ENCODE data around the gene PRR14. TPM values are rescaled to one million over a fixed set of nuclear protein-coding genes. Genes with fewer than 3 reads are reported as not detected.
"Not testable (repeated sequence)": the region's sequence is repeated elsewhere in the genome, so short reads cannot be mapped to it uniquely, and the experiment has no call there.

PRR14 gene
- total RNA-seq, 1 experiment from 2014 or later: 28.2 TPM

DNA sequence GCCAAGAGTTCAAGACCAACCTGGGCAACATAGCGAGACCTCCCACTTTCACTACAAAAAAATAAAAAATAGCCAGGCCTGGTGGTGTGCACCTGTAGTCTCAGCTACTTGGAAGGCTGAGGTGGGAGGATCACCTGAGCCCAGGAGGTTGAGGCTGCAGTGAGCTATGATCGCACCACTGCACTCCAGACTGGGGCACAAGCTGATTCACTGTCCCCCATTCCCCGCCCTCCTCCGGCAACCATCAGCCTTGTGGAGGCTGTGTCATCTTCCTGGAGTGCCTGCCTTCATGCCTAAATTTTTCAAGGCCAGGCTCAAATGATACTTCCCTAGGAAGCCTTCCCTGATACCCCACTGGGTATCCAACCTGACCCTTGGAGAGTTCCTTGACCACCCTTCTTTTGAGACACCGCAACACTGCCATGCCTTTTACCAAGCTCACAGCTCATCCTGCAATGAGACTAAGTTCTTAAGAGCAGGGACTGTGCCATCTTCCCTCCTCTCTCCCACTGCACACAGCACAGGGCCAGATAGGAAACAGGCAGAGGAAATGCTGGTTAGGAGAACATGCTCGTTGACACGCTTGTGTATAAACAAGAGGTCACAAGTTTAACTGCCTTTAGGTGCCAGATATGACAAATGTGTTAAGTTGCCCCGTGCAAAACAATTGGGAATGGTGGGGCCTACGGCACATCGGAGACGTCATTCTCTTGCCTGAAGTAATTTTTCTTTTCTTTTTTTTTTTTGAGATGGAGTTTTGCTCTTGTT is 44.4 kb downstream of the PRR14 start:
- intact Hi-C loops (cut with micrococcal nuclease; ENCODE audit: unreplicated experiment): loop anchor here (1.0 to 5.0 kb wide), 2 partner anchors 37 to 168 kb away; partner anchors contain the start of genes FBRS and ZNF768
- DNase-seq: no peak

DNA sequence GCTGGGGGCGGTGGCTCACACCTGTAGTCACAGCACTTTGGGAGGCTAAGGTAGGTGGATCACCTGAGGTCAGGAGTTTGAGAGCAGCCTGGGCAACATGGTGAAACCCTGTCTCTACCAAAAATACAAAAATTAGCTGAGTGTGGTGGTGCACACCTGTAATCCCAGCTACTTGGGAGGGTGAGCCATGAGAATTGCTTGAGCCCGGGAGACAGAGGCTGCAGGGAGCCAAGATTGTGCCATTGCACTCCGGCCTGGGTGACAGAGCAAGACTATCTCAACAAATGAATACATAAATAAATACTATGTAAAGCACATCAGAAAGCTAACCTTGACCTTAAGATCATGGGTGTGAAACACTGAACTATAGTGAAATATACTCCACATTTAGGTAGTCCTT is 45.9 kb downstream of the PRR14 start:
- BruUV-seq (replicated peaks); H3K4me1 ChIP-seq; DNase-seq; H3K4me3 ChIP-seq (ENCODE audit: low read depth, low read length); H3K27ac Mint-ChIP-seq (ENCODE audit: unreplicated experiment); H3K27me3 Mint-ChIP-seq (ENCODE audit: insufficient read depth, unreplicated experiment); H3K4me3 Mint-ChIP-seq (ENCODE audit: unreplicated experiment); H3K4me1 Mint-ChIP-seq (ENCODE audit: low read depth, unreplicated experiment); H3K36me3 ChIP-seq (ENCODE audit: control insufficient read depth, insufficient read depth, low read length); H3K9me3 Mint-ChIP-seq (ENCODE audit: unreplicated experiment); H3K9me3 ChIP-seq; H3K27me3 ChIP-seq (replicated peaks; ENCODE audit: control insufficient read depth, insufficient read depth, low read length); CTCF ChIA-PET; POLR2A ChIA-PET: not testable (repeated sequence)
- intact Hi-C loops (cut with micrococcal nuclease; ENCODE audit: unreplicated experiment): loop anchor here (5.0 kb wide), 1 partner anchor 169 kb away; the partner anchor contains the start of gene ZNF768
- H3K36me3 Mint-ChIP-seq (ENCODE audit: insufficient read depth, unreplicated experiment): peaks cover 40% of the 10 kb centered on the region

More for the DNA sequence above, 44.4 kb downstream of the PRR14 start:
- H3K27me3 Mint-ChIP-seq (ENCODE audit: insufficient read depth, unreplicated experiment): no peaks in the 10 kb centered on the region
- Histone ChIP-seq H3K4me3 (ENCODE audit: low read depth, low read length) (no peak overlapping the region), H3K36me3 (ENCODE audit: control insufficient read depth, insufficient read depth, low read length) (no peaks in the 10 kb centered on the region), H3K27me3 (replicated peaks; ENCODE audit: control insufficient read depth, insufficient read depth, low read length) (no peaks in the 10 kb centered on the region), H3K9me3 (no peaks in the 10 kb centered on the region), H3K4me1 (peaks cover 5% of the 10 kb centered on the region; the same call in 1 of the 2 replicates)
- TF ChIP-seq, protein P1, sequence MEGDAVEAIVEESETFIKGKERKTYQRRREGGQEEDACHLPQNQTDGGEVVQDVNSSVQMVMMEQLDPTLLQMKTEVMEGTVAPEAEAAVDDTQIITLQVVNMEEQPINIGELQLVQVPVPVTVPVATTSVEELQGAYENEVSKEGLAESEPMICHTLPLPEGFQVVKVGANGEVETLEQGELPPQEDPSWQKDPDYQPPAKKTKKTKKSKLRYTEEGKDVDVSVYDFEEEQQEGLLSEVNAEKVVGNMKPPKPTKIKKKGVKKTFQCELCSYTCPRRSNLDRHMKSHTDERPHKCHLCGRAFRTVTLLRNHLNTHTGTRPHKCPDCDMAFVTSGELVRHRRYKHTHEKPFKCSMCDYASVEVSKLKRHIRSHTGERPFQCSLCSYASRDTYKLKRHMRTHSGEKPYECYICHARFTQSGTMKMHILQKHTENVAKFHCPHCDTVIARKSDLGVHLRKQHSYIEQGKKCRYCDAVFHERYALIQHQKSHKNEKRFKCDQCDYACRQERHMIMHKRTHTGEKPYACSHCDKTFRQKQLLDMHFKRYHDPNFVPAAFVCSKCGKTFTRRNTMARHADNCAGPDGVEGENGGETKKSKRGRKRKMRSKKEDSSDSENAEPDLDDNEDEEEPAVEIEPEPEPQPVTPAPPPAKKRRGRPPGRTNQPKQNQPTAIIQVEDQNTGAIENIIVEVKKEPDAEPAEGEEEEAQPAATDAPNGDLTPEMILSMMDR (IDR thresholded peaks at IDR 0.05; ENCODE audit: insufficient read depth in 1 of 2, low read depth in 1 of 2, low read length in 1 of 2, severe bottlenecking in 1 of 2, unreplicated experiment in 1 of 2): no peak
- H3K4me1 Mint-ChIP-seq (ENCODE audit: low read depth, unreplicated experiment): no peaks in the 10 kb centered on the region
- ChIA-PET CTCF (interaction anchor here (0.6 to 2.4 kb wide), 3 partner anchors 45 to 265 kb away, joined by 3 to 6 read pairs (median 3); partner anchors contain the start of genes DCTPP1 and PRR14), POLR2A (no interaction called here)
- H3K36me3 Mint-ChIP-seq (ENCODE audit: insufficient read depth, unreplicated experiment): peaks cover 25% of the 10 kb centered on the region
- H3K27ac Mint-ChIP-seq (ENCODE audit: unreplicated experiment): no peak overlapping the region
- no peaks in the 10 kb centered on the region for H3K9me3 Mint-ChIP-seq (ENCODE audit: unreplicated experiment)
- BruUV-seq (replicated peaks): no TSS peak
- no peak overlapping the region for H3K4me3 Mint-ChIP-seq (ENCODE audit: unreplicated experiment)

DNA sequence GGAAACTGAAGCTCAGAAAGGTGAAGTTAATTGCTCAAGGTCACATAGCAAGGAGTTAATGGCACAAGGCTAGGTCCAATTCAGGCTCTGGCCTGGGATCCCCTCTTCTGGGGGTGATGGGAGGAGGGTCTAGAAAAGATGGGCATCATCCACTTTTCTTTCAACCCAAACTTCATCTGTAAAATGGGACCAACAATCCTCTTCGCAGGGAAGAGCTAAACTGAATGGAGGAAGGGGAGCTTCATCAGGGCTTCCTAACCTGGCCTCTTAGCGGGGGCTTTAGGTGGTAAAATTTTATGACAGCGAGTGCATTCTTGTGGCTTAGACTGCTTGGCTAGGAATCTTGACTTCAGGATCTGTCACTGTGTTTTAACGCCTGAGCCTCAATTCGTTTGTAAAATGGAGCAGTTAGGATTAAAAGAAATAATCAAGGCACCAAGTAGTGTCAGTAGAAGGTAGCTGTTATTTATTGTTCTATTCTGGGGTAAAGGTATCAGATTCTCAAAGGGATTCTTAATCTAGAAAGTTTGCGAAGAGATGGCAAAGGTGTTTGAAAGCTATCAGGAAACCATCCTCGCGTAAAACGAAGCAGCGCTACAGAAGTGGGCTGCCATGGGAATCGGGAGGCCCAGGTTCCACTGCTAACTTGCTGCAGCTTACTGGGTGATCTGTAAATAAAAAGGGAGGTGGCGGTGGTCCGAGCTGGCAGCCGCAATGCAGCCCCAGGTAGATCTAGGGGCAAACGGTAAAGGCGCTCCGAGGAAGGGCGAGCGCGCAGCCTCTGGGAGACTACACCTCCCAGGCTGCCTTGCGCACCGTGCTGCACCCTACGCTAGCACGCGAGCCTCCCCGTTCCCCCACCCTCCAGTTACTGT is 46.7 kb downstream of the PRR14 start:
- peak in 1 of 2 experiments; percentile 5 for DNase-seq
- TSS peak; percentile 67 for BruUV-seq (replicated peaks)
- no peaks in the 10 kb centered on the region for H3K27me3 ChIP-seq (replicated peaks; ENCODE audit: control insufficient read depth, insufficient read depth, low read length)
- ChIA-PET POLR2A (interaction anchor here (0.6 kb wide), 2 partner anchors 39 to 363 kb away, joined by 3 read pairs; partner anchors contain the start of gene FBRS), CTCF (no interaction called here)
- Mint-ChIP-seq H3K4me3 (ENCODE audit: unreplicated experiment) (peak overlapping the region; percentile 95), H3K27me3 (ENCODE audit: insufficient read depth, unreplicated experiment) (no peaks in the 10 kb centered on the region), H3K27ac (ENCODE audit: unreplicated experiment) (peak overlapping the region; percentile 98), H3K36me3 (ENCODE audit: insufficient read depth, unreplicated experiment) (peaks cover 49% of the 10 kb centered on the region), H3K9me3 (ENCODE audit: unreplicated experiment) (no peaks in the 10 kb centered on the region), H3K4me1 (ENCODE audit: low read depth, unreplicated experiment) (no peaks in the 10 kb centered on the region)
- H3K4me3 ChIP-seq (ENCODE audit: low read depth, low read length): peak overlapping the region; percentile 99
- intact Hi-C loops (cut with micrococcal nuclease; ENCODE audit: unreplicated experiment): loop anchor here (1.0 to 5.0 kb wide), 3 partner anchors 39 to 170 kb away; partner anchors contain the start of genes FBRS and ZNF768
- TF ChIP-seq, protein P1 (IDR thresholded peaks at IDR 0.05; ENCODE audit: insufficient read depth in 1 of 2, low read depth in 1 of 2, low read length in 1 of 2, severe bottlenecking in 1 of 2, unreplicated experiment in 1 of 2): no peak
- H3K9me3 ChIP-seq: no peaks in the 10 kb centered on the region
- peaks cover 7% of the 10 kb centered on the region; the same call in 1 of the 2 replicates for H3K4me1 ChIP-seq
- H3K36me3 ChIP-seq (ENCODE audit: control insufficient read depth, insufficient read depth, low read length): peaks cover 3% of the 10 kb centered on the region
